T1000 (cell line): ENCODE results near the gene MAML1.
A peak's percentile ranks its signal among the peaks of the same experiment; 100 is the strongest.

Source experiments
- DNase-seq: peaks from one replicate; lab custom pipeline; 2025; ENCODE audit warnings: mixed read lengths; lab: John Stamatoyannopoulos, UW

The MAML1 gene

DNA sequence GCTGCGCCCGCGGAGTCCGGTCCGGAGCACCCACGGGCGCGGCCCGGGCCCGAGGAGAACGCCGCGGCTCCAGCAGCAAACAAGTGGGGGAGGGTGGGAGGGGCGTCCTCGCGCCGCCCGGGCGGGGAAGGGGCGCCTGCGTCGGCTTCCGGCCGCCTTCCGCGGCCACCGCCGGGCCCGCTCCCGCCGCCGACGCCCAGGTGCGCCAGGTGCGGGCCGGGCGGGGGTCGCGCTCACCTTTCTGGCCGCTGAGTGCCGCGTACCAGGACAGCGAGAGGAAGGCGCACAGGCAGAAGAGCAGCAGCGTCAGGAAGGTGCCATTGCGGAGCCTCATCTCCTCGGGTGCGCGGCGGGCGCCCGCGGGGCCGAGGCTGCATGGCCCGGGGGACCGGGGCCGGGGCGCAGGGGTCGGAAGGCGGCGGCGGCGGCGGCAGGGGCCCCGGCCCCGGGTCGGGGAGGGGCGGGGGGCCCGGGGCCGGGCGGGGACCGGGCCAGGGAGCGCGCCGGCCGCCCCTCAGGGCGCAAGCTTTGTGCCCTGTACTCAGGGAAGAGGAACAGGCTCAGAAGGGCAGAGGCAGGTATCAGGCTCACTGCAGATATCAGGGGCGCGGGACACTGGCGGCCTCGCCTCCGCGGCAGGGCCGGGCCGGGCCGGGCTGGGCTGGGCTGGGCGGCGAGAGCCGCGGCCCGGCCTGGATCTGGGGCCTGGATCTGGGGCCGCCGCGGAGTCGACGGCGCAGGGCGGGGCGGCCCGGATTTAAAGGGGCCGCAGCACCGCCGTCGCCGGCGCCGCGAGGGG lies 73.8 kb downstream of the MAML1 start, which contains the start of gene MGAT4B:
Gene MGAT4B, minus strand, starts transcription at position 617 of the 799 bp plus-strand sequence. Its CDS starts 283 bp downstream, at position 334.
- DNase-seq, result peak; percentile 44

- DNase-seq, result no peak
Measured at GRCh38 chr5:179812135-179812825, 79.7 kb downstream of the MAML1 start.

DNA sequence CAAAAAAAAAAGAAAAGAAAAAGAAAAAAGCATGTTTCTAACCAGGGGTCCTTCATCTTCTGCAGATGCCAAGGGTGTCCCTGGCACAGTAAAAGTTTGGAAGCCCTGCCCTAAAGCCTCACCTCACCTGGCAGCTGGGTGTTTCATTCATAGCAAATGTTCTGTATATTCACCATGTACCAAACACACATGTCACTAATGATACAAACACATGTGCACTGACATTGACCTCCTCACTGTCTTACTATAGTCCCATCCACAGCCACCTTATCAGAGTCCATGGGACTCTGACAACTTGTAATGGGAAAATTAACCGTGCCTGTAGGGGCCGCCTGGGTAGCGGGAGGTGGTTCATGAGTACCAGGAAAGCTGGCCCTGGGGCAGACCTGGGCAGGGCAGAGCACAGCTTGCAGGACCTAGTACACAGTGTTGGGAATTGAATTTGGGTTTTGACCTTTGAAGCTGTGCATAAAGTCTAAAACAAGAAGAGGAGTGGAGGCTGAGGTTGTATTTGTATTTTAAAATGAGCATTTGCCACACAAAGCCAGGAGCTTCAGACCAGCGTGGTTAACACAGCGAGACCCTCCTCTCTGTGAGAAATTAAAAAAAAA lies 80.5 kb downstream of the MAML1 start:
- no peak for DNase-seq

DNA sequence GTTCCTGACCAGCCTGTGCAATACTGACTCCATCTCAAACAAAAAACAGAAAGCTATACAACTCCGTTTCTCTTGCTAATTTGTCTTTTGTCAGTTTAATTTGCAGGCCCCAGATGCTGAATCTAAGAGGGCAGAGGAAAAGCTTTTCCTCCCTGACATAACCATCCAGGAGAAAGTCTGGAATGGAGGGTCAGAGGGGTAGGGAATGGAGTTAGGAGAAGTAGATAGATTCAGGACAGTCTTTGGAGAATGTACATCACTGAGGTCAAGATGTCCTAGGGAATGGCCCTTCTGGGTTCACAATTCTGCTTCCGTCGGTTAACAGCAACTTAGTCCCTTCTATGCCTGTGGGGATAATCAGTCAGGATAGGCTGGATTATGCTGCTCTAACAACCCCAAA lies 81.5 kb downstream of the MAML1 start:
- no peak for DNase-seq

DNA sequence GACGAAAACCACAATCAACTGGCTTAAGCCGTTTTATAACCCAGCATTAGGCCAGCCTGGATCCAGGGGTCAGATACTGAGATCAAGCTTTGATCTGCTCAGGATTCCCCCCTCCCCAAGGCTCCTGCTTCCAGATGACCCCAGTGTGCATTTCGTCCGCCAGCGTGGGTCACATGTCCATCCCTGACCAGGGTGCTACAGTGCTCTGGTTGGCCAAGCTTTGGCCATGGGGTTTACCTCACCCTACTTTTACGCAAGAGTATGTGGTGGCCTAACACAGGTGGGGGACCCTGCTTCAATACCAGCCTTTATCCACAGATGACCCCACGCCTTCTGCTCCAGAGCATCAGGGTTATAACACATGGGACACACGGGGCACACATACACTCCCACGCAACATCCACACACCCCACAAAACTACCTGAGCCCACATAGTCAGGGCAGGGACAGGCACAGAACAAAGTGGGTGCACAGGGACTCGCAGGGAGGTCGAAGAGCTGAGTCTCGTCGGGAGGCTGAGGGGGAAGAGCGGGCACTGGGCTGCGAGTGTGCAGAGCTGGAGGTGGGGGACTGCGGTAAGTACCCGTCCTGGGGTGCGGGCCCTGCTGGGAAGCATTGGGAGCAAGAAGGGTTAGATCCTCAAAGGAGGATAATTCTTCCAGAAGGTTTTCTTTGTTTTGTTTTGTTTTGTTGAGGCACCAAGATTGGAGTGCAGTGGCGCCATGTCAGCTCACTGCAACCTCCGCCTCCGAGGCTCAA lies 83.0 kb downstream of the MAML1 start:
- DNase-seq, result no peak

DNA sequence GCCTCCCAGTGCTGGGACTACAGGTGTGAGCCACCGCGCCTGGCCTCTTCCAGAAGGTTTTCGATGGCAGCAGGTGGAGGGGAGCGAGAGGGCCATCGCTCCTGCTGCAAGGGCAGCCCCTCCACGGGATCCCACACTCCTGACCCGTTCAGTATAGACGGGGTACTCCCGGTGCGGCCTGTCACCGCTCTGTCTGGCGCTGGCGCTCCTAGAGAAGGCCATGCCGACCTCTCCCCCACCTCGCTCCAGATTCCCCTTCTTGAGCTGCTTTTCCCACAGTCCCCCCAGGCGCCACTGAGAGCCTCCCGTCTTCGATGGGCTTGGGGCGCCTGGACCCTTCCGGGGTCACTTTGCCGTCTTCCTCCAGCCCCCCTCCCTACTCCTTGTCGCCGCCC lies 83.8 kb downstream of the MAML1 start:
- DNase-seq, result no peak

DNA sequence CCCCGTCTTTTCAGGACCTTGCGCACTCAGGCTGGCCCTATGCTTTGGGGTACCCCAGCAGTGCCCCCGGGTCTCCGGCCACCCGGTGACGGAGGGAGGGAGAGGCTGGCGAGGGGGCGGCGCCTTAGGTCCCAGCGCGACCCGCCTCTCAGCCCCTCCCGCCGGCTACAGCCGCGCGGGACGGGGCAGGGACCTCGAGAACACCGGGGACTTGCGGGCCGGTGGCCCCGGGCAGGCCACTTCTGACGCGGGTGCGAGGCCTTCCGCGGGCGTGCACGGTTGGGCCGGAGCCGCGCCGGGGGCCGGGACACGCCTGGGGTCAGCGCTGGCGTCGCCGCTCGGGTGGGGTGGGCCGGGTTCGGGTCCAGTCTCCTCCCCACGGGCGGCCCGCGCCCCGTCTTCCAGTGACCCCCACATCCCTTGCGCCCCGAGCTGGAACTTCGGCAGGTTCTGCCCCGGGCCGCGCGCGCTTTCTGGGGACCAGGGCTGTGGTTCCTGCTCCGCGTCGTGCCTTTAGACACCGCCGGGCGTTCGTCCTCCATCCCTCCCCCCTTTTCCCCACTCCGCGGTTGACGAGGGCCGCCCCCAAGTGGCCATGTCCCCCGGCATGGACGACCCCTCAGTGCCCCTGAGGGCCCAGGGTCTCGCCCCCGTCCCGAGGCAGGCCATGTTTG lies 84.3 kb downstream of the MAML1 start:
- DNase-seq, result no peak

DNA sequence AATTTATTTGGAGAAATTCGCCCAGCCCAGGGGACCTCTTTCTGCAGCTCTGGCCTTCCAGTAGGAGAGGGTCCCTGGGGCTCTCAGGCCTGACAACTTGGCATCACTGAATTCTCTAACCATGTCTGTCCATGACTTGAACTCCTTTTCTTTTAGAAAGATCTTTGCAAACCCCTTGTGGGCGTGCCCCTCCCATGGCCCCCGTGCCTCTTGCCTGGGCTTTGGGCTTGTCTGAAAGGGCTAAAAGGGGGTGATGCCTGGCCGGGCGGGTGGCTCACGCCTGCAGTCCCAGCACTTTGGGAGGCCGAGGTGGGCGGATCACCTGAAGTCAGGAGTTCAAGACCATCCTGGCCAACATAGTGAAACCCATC lies 84.8 kb downstream of the MAML1 start:
- no peak for DNase-seq

DNA sequence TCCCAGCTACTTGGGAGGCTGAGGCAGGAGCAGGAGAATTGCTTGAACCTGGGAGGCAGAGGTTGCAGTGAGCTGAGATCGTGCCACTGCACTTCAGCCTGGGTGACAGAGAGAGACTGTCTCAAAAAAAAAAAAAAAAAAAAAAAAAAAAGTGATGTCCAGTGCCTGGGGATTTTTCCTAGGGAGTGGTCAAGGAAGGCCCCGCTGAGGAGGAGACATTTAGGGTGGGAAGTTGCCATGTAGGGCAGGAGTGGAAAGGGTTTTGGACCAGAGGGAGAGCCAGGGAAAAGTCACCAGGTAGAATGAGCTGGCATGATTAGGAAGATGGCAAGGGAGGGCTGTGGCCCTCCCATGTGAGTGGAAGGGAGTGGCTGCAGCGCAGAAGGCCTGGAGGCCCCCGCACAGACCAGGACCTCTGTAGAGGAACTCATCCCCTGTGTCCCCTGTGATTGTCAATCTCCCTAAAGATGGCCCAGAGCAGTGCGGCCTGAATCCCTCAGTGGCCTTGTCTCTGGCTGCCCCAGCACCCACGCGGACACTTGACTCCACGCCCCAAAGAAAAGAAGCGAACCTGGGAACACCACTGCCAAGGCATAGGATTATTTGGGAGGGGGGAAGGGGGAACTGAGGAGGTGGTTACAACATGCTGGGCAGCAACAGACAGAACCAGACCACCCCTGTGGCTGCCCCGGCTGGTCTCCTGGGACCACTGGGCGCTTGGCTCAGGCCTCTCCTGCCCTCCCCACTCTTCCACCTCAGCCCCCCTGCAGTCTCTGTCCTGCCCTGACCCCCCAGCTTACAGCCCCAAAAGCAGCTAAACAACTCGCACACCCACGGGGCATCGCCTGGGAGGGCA lies 85.5 kb downstream of the MAML1 start:
- no peak for DNase-seq

- peak; percentile 84 for DNase-seq
Measured at GRCh38 chr5:179818746-179819295, 86.2 kb downstream of the MAML1 start.

GRCh38 chr5:179819296-179820126 lies 86.9 kb downstream of the MAML1 start:
- DNase-seq, result peak; percentile 51

- no peak for DNase-seq
Measured at GRCh38 chr5:179820127-179820482, 87.5 kb downstream of the MAML1 start.

DNA sequence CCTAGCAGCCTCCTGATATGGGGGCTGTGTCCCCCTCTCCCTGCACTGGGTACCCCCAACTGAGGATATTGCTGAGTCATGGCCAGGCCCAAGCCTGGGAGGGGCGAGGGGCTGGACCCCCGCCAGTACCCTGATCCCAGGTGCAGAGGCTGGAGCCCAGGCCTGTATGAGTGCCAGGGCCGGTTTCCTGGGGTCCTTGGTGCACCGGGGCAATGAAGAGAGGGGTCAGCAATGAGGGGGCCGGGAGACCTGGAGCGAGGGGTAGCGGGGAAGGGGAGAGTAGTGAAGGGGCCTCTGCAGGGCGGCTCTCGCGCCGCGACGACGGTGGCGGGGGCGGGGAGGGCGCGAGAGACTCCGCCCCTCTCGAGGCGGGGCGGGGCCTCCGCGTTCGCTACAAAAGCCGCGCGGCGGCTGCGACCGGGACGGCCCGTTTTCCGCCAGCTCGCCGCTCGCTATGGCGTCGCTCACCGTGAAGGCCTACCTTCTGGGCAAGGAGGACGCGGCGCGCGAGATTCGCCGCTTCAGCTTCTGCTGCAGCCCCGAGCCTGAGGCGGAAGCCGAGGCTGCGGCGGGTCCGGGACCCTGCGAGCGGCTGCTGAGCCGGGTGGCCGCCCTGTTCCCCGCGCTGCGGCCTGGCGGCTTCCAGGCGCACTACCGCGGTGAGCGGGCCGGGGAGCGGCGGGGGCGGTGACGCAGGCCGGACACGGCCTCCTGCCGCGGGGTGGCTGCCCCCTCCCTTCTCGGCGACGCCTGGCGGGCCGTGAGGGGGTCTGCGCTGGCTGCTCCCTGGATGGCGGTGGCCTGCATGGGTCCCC lies 88.1 kb downstream of the MAML1 start, which contains the start of gene SQSTM1:
Gene SQSTM1, plus strand, starts transcription at position 423 of the 815 bp plus-strand sequence. Its CDS starts 32 bp downstream, at position 455.
- peak; percentile 59 for DNase-seq

DNA sequence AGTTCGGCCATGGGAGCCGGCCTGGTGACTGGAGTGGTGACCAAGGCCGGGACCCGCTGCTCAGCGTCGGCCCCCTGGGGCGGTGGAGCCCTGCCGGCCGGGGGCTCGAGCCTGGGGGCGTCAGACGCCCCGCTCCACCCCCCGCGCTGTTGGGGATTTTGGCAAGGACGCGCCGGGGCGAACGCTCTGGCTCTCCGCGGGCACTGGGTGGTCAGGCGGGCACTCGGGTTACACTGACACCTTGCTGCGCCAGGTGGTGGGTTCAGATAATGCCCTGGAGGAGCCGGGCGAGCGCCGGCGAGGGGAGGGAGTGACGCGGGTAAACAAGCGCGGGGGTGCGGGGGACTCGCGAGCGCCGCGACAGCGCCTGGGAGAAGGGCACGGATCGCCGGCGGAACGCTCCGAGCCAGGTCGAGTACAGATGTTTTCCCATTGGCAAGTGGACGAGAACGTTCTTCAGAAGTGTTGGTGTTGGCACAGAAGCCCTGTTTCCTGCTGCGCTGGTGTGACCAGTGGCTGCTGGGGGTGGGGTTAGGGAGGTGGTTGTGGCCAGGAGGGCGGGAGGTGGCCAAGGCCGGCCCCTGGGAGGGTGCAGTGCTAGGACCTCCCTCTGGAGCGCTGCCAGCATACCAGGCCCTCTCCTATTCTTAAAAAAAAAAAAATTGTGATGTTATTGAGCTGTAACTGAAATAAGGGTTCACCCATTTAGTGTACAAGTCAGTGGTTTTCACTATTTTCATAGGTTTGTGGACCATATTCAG lies 88.9 kb downstream of the MAML1 start:
- DNase-seq, result peak; percentile 76

GRCh38 chr5:179822059-179822432 lies 89.4 kb downstream of the MAML1 start:
- no peak for DNase-seq

DNA sequence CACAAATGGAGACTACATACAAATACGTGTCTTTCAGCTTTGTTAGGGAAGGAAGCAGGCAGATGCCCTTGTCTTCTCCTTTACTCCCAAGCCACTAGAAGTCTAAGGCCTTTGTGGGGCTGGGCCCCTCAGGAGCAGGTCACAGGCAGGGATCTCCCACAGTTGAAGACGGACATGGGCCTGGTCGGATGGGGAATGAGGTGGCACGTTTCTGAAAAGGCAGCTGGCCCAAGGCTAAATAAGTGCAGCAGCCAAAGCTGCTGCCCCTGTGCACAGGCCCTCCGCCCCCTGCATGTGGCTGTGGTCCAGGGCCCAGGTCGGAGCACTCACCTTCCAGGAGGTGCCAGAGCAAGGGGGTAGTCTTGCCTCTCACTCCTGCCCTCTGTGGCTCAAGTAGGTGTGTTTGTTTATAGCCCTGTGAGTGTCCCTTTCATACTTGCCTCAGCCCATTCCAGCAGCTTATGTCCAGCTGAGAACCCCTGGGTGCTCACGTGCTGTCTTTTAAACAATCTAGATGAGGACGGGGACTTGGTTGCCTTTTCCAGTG lies 89.9 kb downstream of the MAML1 start:
- no peak for DNase-seq

DNA sequence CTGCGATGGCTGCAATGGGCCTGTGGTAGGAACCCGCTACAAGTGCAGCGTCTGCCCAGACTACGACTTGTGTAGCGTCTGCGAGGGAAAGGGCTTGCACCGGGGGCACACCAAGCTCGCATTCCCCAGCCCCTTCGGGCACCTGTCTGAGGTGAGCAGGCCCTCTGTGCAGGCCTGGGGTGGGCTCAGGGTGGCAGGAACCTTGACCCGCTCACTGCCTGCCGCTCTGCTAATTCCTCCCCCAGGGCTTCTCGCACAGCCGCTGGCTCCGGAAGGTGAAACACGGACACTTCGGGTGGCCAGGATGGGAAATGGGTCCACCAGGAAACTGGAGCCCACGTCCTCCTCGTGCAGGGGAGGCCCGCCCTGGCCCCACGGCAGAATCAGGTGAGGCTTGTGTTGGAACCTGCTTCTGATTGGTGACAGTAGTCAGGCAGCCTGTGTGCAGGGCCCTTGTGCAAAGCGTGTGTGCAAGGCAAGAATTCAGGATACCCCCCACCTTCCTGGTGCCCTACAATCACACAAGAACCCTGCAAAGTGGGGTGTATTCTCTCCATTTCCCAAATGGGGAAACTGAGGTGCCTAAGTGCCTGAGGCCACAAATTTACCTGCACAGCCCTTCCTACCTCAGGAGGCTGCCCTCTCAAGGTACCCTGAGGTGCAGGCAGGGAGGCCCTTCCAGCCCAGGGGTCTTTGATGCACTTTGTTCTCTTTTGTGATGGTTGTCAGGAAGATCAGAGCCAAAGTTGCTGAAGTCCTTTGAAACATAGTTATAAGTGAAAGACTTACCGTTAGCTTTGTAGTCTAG lies 91.5 kb downstream of the MAML1 start:
- DNase-seq, result no peak
